HUDEP-2 (cell line): Measurements from ENCODE around the gene RNF169.
A peak's percentile ranks its signal among the peaks of the same experiment; 100 is the strongest.

Source experiments
- DNase-seq, 76 experiments: peaks; one replicate each; lab custom pipeline; 2025; ENCODE audit not compliant: unreplicated experiment in 76 of 76; lab: John Stamatoyannopoulos, UW

Gene RNF169

GRCh38 chr11:74860743-74861142 lies 112.1 kb downstream of the RNF169 start:
- no peak for DNase-seq

DNA sequence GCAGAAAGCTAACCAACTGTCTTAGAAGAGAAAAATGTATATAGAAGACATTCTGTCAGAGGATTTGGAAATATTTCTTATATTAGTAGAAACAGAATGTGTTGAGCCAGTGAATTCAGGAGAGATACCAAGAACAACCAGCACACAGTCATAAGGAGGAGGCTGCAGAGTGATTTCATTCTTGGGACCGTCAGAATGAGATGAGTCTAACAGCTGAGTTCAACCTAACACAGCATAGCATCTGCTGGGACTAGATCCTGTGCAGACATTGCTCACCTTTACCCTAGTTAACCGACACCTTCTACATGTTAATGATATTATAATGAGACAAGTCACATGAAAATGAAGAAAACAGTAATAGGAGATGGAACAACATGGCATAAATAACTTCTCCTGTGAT lies 114.8 kb downstream of the RNF169 start:
- no peak for DNase-seq

DNA sequence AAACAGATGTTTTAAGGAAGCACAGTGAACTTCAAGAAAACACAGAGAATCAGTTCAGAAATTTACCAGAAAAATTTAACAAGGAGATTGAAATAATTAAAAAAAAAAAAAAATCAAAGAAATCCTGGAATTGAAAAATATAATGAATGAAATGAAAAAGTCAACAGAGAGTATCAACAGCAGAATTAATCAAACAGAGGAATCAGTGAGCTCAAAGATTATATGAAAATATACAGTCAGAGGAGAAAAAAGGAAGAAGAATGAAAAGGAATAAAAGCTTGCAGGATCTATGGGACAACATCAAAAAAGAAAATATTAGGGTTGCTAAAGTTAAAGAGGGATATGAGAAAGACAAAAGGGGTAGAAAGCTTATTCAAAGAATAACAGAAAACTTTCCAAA lies 117.9 kb downstream of the RNF169 start:
- DNase-seq, result no peak

GRCh38 chr11:74870485-74870884 lies 121.8 kb downstream of the RNF169 start:
- peak in 17 of 76 experiments; percentile 3 to 53 (median 23) for DNase-seq

DNA sequence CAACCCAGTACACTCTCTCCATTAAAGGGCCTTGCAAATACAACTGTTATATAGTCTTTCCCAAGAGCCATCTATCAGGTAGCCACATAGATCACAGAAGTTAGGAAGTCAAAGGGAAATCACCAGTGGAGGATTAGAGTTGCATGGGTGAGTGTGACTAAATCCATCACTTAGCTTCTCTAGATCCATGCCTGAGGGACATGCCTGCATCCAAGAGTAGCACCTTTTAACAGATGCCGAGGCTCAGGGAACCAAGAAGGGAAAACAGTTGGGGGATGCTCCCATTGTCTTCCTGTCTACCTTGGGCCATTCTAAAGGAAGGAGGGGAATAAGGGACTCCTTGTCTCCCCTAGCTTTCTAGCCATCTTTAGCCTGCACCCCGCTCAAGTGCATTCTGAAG lies 122.4 kb downstream of the RNF169 start:
- no peak for DNase-seq

DNA sequence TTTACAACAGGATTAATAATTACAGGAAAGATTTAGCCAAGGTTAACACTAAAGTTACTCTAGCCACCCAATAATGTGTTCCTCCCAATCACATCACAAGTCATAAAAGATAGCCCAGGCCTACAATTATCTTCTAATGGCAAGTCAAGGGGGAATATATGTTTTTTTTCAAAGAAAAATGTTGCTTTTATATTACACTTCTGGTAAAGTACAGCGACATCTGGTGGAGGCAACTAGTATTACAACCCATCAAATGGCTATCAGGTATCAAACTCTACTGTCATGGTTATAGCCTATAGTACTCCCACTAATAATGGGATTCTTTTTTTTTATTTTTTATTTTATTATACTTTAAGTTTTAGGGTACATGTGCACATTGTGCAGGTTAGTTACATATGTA lies 128.5 kb downstream of the RNF169 start:
- peak in 6 of 76 experiments; percentile 1 to 14 (median 7) for DNase-seq
